K562 (cell line): ENCODE measurements around the gene PPIL1. TPM values are rescaled to one million over a fixed set of nuclear protein-coding genes. Genes with fewer than 3 reads are reported as not detected.

Source experiments
- CGGBP1 ChIP-seq: fragments of 250-450 bp; sonication (Bioruptor Pico); IDR thresholded peaks from 2 replicates; pipeline ENCODE4 v1.9.0; 2021; ENCODE audit warnings: mild to moderate bottlenecking
- ELF1 ChIP-seq: fragments of 200-800 bp; sonication (Bioruptor generic); IDR thresholded peaks from 2 replicates; pipeline ENCODE4 v1.6.1; 2016; ENCODE audit warnings: missing genetic modification characterization, missing compliant biosample characterization
- HNRNPUL1 ChIP-seq: fragments of 200-400 bp; formaldehyde crosslinking; IDR thresholded peaks from 2 replicates; pipeline ENCODE4 v1.6.1; 2017; ENCODE audit warnings: low read length
- ILF3 ChIP-seq: fragments of 450-650 bp; IDR thresholded peaks from 2 replicates; pipeline ENCODE4 v1.6.1; 2018; ENCODE audit warnings: antibody characterized with exemption, mild to moderate bottlenecking, moderate library complexity, borderline replicate concordance
- KDM2B ChIP-seq: fragments of 250-450 bp; sonication (Bioruptor Pico); IDR thresholded peaks from 2 replicates; pipeline ENCODE4 v1.8.0; 2021; ENCODE audit warnings: mild to moderate bottlenecking, moderate library complexity
- KHSRP ChIP-seq: fragments of 450-650 bp; IDR thresholded peaks from 2 replicates; pipeline ENCODE4 v1.6.1; 2017
- MCM7 ChIP-seq, 2 experiments: fragments of 450-650 bp; IDR thresholded peaks; 2 replicates each; pipeline ENCODE4 v1.6.1; 2016 to 2018
- NONO ChIP-seq, 2 experiments: fragments of 200-400 bp in 1 of 2; fragments of 450-650 bp in 1 of 2; formaldehyde crosslinking in 1 of 2; IDR thresholded peaks; 2 replicates each; pipeline ENCODE4 v1.6.1; 2017; ENCODE audit warnings: low read depth in 2 of 2, mild to moderate bottlenecking in 2 of 2, moderate library complexity in 2 of 2, low read length in 1 of 2
- NR4A1 ChIP-seq, 2 experiments: fragments of 250-450 bp in 1 of 2; fragments of 450-650 bp in 1 of 2; sonication (Bioruptor Pico) in 1 of 2; IDR thresholded peaks; 2 replicates each; pipeline versions ENCODE4 v1.4.0 to v1.6.1; 2016 to 2020; ENCODE audit warnings: mild to moderate bottlenecking in 2 of 2, missing compliant biosample characterization in 1 of 2, missing genetic modification characterization in 1 of 2, moderate library complexity in 1 of 2
- POLR2H ChIP-seq: IDR thresholded peaks from 2 replicates; pipeline ENCODE4 v1.6.1; 2016; ENCODE audit warnings: missing genetic modification characterization, low read depth, mild to moderate bottlenecking, control low read depth, missing compliant biosample characterization, moderate library complexity
- SIRT6 ChIP-seq: IDR thresholded peaks from one replicate; pipeline ENCODE4 v1.6.1; 2012; ENCODE audit warnings: low read depth, mild to moderate bottlenecking, control low read depth, inconsistent platforms, low read length, moderate library complexity
- SIX5 ChIP-seq, 2 experiments: IDR thresholded peaks; 2 replicates each; pipeline ENCODE4 v1.6.1; 2011; ENCODE audit warnings: low read length in 2 of 2, borderline replicate concordance in 1 of 2, low read depth in 1 of 2, mild to moderate bottlenecking in 1 of 2, moderate library complexity in 1 of 2; ENCODE audit not compliant: insufficient read depth in 1 of 2
- SMARCA4 ChIP-seq: fragments of 450-650 bp; IDR thresholded peaks from 2 replicates; pipeline ENCODE4 v1.6.1; 2016
- SOX6 ChIP-seq: fragments of 450-650 bp; IDR thresholded peaks from 2 replicates; pipeline ENCODE4 v1.6.1; 2014; ENCODE audit warnings: mild to moderate bottlenecking
- ZBTB9 ChIP-seq: fragments of 450-650 bp; formaldehyde crosslinking; IDR thresholded peaks from 2 replicates; pipeline ENCODE4 v1.4.0; 2020; ENCODE audit warnings: mild to moderate bottlenecking, moderate library complexity
- ZNF766 ChIP-seq: fragments of 200-800 bp; sonication (Bioruptor generic); conservative IDR thresholded peaks from 2 replicates; pipeline ENCODE4 v1.6.1; 2016; ENCODE audit warnings: missing genetic modification characterization, missing compliant biosample characterization
- polyA plus RNA-seq, 8 experiments: library from polyadenylated mRNA; depleted of rRNA in 4 of 8; stranded (reverse) in 5 of 8; unstranded in 3 of 8; fragments of >200 nt; fragmentation: Nextera tagmentation in 2 of 8; fragmentation: Illumina TruSeq in 1 of 8; extraction: Ambion mirVana in 2 of 8; extraction: Trizol in 1 of 8; gene quantifications; 2 replicates each; pipeline versions ENCODE4 v1.2.1 to v1.2.3, GENCODE V29; 2011 to 2014; ENCODE audit warnings: inconsistent platforms in 1 of 8, missing spikeins in 1 of 8
- total RNA-seq, 7 experiments: library from RNA; depleted of rRNA in 6 of 7; stranded (reverse); fragments of >200 nt in 6 of 7; fragmentation: Illumina TruSeq in 2 of 7; extraction: Trizol in 2 of 7; gene quantifications; 2 replicates each; pipeline versions ENCODE4 v1.2.1 to v1.2.3, GENCODE V29; 2011 to 2021; ENCODE audit warnings: low replicate concordance in 1 of 7
- TF ChIP-seq, protein P1 (sequence below): fragments of 200-600 bp; sonication (generic); IDR thresholded peaks from one replicate; pipeline ENCODE4 v1.6.1; 2012; ENCODE audit warnings: mild to moderate bottlenecking, low read depth, low read length, inconsistent platforms

PPIL1 gene
- total and polyA plus RNA-seq, 9 of the 15 experiments (the other 6 are each of a cell fraction or from before 2014, with no cell fraction given): 65.8 to 205 (median 130) TPM

DNA sequence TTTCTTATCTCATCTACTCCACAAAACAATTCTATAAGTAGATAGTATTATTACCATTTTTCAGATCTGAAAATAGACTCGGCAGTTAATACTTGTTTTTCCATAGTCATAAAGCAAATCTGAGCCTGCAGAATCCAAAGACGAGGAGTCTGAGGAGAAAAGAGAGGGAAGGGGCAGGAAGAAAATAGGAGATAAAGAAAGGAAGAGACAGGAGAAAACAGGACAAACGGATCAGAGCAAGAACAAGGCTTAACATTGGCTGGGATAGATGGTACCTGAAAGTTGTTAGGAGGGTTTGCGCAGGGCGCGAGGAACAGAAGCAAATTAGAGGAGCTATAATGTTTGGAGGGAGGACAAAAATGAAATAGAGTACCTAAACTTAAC lies 639 bp upstream of the PPIL1 start (continued):
- TF ChIP-seq ZBTB9 (no peak), SOX6 (peak; percentile 47; the same call in 1 of the 2 replicates), ILF3 (0 out of 2 replicates have a peak, but pooled peaks have one; percentile 26), SIRT6 (no peak), SIX5 (IDR thresholded peaks at IDR 0.05; ENCODE audit: borderline replicate concordance in 1 of 2, insufficient read depth in 1 of 2, low read depth in 1 of 2, low read length in 2 of 2) (no peak), CGGBP1 (no peak), ZNF766 (no peak), NR4A1 (CRISPR knock-in tag; IDR thresholded peaks at IDR 0.05) (no peak), NR4A1 (tag; IDR thresholded peaks at IDR 0.05) (no peak), KHSRP (no peak), HNRNPUL1 (no peak), KDM2B (CRISPR knock-in tag) (no peak), NONO (IDR thresholded peaks at IDR 0.05; ENCODE audit: low read depth in 2 of 2, low read length in 1 of 2) (no peak), MCM7 (IDR thresholded peaks at IDR 0.05) (peak in 1 of 2 experiments; percentile 52; a peak in 1 of 4 replicates), SMARCA4 (peak; percentile 33; the same call in 1 of the 2 replicates), POLR2H (tag) (peak; percentile 47; the same call in 1 of the 2 replicates), ELF1 (tag) (no peak)
- TF ChIP-seq, protein P1, sequence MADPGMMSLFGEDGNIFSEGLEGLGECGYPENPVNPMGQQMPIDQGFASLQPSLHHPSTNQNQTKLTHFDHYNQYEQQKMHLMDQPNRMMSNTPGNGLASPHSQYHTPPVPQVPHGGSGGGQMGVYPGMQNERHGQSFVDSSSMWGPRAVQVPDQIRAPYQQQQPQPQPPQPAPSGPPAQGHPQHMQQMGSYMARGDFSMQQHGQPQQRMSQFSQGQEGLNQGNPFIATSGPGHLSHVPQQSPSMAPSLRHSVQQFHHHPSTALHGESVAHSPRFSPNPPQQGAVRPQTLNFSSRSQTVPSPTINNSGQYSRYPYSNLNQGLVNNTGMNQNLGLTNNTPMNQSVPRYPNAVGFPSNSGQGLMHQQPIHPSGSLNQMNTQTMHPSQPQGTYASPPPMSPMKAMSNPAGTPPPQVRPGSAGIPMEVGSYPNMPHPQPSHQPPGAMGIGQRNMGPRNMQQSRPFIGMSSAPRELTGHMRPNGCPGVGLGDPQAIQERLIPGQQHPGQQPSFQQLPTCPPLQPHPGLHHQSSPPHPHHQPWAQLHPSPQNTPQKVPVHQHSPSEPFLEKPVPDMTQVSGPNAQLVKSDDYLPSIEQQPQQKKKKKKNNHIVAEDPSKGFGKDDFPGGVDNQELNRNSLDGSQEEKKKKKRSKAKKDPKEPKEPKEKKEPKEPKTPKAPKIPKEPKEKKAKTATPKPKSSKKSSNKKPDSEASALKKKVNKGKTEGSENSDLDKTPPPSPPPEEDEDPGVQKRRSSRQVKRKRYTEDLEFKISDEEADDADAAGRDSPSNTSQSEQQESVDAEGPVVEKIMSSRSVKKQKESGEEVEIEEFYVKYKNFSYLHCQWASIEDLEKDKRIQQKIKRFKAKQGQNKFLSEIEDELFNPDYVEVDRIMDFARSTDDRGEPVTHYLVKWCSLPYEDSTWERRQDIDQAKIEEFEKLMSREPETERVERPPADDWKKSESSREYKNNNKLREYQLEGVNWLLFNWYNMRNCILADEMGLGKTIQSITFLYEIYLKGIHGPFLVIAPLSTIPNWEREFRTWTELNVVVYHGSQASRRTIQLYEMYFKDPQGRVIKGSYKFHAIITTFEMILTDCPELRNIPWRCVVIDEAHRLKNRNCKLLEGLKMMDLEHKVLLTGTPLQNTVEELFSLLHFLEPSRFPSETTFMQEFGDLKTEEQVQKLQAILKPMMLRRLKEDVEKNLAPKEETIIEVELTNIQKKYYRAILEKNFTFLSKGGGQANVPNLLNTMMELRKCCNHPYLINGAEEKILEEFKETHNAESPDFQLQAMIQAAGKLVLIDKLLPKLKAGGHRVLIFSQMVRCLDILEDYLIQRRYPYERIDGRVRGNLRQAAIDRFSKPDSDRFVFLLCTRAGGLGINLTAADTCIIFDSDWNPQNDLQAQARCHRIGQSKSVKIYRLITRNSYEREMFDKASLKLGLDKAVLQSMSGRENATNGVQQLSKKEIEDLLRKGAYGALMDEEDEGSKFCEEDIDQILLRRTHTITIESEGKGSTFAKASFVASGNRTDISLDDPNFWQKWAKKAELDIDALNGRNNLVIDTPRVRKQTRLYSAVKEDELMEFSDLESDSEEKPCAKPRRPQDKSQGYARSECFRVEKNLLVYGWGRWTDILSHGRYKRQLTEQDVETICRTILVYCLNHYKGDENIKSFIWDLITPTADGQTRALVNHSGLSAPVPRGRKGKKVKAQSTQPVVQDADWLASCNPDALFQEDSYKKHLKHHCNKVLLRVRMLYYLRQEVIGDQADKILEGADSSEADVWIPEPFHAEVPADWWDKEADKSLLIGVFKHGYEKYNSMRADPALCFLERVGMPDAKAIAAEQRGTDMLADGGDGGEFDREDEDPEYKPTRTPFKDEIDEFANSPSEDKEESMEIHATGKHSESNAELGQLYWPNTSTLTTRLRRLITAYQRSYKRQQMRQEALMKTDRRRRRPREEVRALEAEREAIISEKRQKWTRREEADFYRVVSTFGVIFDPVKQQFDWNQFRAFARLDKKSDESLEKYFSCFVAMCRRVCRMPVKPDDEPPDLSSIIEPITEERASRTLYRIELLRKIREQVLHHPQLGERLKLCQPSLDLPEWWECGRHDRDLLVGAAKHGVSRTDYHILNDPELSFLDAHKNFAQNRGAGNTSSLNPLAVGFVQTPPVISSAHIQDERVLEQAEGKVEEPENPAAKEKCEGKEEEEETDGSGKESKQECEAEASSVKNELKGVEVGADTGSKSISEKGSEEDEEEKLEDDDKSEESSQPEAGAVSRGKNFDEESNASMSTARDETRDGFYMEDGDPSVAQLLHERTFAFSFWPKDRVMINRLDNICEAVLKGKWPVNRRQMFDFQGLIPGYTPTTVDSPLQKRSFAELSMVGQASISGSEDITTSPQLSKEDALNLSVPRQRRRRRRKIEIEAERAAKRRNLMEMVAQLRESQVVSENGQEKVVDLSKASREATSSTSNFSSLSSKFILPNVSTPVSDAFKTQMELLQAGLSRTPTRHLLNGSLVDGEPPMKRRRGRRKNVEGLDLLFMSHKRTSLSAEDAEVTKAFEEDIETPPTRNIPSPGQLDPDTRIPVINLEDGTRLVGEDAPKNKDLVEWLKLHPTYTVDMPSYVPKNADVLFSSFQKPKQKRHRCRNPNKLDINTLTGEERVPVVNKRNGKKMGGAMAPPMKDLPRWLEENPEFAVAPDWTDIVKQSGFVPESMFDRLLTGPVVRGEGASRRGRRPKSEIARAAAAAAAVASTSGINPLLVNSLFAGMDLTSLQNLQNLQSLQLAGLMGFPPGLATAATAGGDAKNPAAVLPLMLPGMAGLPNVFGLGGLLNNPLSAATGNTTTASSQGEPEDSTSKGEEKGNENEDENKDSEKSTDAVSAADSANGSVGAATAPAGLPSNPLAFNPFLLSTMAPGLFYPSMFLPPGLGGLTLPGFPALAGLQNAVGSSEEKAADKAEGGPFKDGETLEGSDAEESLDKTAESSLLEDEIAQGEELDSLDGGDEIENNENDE: no peak
